Measurements from ENCODE around the gene MAPKAPK3. TPM values are rescaled to one million over a fixed set of nuclear protein-coding genes. Genes with fewer than 3 reads are reported as not detected.

The MAPKAPK3 gene
- total RNA-seq, 1 experiment from 2014 or later: 40.1 TPM

DNA sequence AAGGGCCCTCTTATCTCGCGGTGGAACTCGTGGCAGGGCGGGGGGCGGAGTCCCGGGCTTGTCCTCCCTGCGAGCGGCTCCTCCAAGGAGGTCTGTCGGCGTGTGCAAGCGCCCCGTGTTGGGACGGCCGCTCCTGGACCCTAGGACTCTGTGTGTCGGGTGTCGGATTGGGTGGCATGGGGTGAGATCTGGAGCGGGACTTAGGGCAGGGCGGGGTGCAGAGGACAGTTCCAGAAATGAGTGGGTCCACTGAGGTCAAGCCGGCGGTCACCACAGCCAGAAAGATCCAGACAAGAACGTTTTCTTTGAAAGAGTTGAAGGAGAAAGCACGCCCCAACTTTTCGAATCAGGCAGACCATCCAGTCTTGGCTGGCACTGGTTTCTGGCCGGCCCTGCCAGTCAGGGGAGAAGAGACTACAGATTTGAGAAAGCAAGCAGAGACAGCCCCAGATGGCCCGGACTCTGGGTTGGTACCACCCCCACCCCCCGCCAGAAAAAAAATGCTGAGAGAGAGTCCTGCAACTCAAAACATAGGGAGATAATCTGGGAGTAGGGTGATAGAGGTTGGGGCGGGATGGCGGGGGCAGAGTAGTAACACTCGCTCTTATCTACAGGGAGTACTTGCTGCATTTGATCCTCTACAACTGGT is 4.6 kb upstream of the MAPKAPK3 start:
- Histone ChIP-seq H3K27me3 (replicated peaks; ENCODE audit: control insufficient read depth, insufficient read depth, low read length) (no peaks in the 10 kb centered on the region), H3K4me1 (peaks cover 11% of the 10 kb centered on the region), H3K36me3 (ENCODE audit: control insufficient read depth, insufficient read depth, low read length) (no peaks in the 10 kb centered on the region), H3K9me3 (no peaks in the 10 kb centered on the region), H3K4me3 (ENCODE audit: low read depth, low read length) (peak overlapping the region; percentile 74)
- H3K27me3 Mint-ChIP-seq (ENCODE audit: insufficient read depth, unreplicated experiment): peaks cover 4% of the 10 kb centered on the region
- TF ChIP-seq, protein P1, sequence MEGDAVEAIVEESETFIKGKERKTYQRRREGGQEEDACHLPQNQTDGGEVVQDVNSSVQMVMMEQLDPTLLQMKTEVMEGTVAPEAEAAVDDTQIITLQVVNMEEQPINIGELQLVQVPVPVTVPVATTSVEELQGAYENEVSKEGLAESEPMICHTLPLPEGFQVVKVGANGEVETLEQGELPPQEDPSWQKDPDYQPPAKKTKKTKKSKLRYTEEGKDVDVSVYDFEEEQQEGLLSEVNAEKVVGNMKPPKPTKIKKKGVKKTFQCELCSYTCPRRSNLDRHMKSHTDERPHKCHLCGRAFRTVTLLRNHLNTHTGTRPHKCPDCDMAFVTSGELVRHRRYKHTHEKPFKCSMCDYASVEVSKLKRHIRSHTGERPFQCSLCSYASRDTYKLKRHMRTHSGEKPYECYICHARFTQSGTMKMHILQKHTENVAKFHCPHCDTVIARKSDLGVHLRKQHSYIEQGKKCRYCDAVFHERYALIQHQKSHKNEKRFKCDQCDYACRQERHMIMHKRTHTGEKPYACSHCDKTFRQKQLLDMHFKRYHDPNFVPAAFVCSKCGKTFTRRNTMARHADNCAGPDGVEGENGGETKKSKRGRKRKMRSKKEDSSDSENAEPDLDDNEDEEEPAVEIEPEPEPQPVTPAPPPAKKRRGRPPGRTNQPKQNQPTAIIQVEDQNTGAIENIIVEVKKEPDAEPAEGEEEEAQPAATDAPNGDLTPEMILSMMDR (IDR thresholded peaks at IDR 0.05; ENCODE audit: insufficient read depth in 1 of 2, low read depth in 1 of 2, low read length in 1 of 2, severe bottlenecking in 1 of 2, unreplicated experiment in 1 of 2): no peak
- BruUV-seq (replicated peaks): no TSS peak
- POLR2A ChIA-PET: interaction anchor here (1.0 to 1.6 kb wide), 3 partner anchors 11 to 275 kb away, joined by 5 to 21 read pairs (median 14); partner anchors contain the start of gene HEMK1
- H3K4me3 Mint-ChIP-seq (ENCODE audit: unreplicated experiment): peak overlapping the region; percentile 83
- CTCF ChIA-PET: interaction anchor here (0.6 to 2.1 kb wide), 12 partner anchors 10 to 887 kb away, joined by 3 to 27 read pairs (median 6); partner anchors contain the start of genes DCAF1 and HEMK1
- DNase-seq: no peak
- H3K27ac Mint-ChIP-seq (ENCODE audit: unreplicated experiment): peak overlapping the region; percentile 81
- intact Hi-C loops (cut with micrococcal nuclease; ENCODE audit: unreplicated experiment): loop anchor here (5.0 kb wide), 1 partner anchor 260 kb away; the partner anchor contains the start of genes CYB561D2 and NPRL2
- peaks cover 23% of the 10 kb centered on the region for H3K4me1 Mint-ChIP-seq (ENCODE audit: low read depth, unreplicated experiment)
- H3K9me3 Mint-ChIP-seq (ENCODE audit: unreplicated experiment): no peaks in the 10 kb centered on the region
- H3K36me3 Mint-ChIP-seq (ENCODE audit: insufficient read depth, unreplicated experiment): peaks cover 23% of the 10 kb centered on the region

DNA sequence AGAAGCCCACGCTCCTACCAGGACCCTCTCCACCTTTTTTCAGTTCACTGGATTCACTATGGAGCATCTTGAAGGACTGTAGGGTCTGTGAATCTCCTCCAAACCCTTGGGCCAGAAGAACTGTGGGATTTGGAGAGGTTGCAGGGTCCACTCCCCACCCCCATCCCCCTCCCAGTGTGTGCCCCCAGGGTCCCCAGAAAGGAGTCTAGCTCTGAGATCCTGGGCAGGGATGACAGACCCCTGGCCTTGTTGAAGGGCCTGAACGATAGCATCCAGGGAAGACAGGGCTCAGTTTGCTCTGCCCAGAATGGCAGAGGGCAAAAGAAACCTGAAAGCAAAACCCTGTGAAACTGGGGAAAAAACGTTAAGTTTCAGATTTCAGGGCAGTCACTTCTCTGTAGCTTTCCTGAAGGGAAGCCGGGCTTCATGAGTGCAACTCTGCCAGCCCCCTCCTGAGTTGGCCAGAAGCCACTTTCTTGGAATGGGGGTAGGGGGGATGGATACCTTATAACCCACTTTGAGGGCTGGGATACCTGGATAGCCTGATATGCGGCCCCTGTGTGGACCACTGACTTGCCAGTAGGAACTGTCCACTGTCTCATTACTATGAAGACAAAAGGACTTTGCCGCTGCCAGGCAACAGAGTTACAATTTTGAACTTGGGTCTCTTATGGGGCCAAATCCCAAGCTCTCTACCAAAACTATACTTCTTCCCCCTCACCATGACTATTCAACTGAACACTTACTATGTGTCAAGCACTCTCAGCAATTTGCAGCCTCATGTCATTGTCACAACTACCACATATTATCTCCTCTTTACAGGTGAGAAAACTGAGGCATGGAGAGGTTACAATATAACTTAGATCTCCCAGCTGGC is 3.7 kb upstream of the MAPKAPK3 start:
- Histone ChIP-seq H3K36me3 (ENCODE audit: control insufficient read depth, insufficient read depth, low read length) (no peaks in the 10 kb centered on the region), H3K9me3 (no peaks in the 10 kb centered on the region), H3K27me3 (replicated peaks; ENCODE audit: control insufficient read depth, insufficient read depth, low read length) (no peaks in the 10 kb centered on the region), H3K4me1 (peaks cover 11% of the 10 kb centered on the region), H3K4me3 (ENCODE audit: low read depth, low read length) (no peak overlapping the region)
- peaks cover 23% of the 10 kb centered on the region for H3K4me1 Mint-ChIP-seq (ENCODE audit: low read depth, unreplicated experiment)
- intact Hi-C loops (cut with micrococcal nuclease; ENCODE audit: unreplicated experiment): loop anchor here (5.0 kb wide), 1 partner anchor 261 kb away; the partner anchor contains the start of genes CYB561D2 and NPRL2
- TF ChIP-seq, protein P1 (IDR thresholded peaks at IDR 0.05; ENCODE audit: insufficient read depth in 1 of 2, low read depth in 1 of 2, low read length in 1 of 2, severe bottlenecking in 1 of 2, unreplicated experiment in 1 of 2): no peak
- H3K27ac Mint-ChIP-seq (ENCODE audit: unreplicated experiment): peak overlapping the region; percentile 81
- DNase-seq: no peak
- H3K36me3 Mint-ChIP-seq (ENCODE audit: insufficient read depth, unreplicated experiment): peaks cover 23% of the 10 kb centered on the region
- no TSS peak for BruUV-seq (replicated peaks)
- H3K4me3 Mint-ChIP-seq (ENCODE audit: unreplicated experiment): peak overlapping the region; percentile 83
- POLR2A ChIA-PET: no interaction called here
- no peaks in the 10 kb centered on the region for H3K9me3 Mint-ChIP-seq (ENCODE audit: unreplicated experiment)
- H3K27me3 Mint-ChIP-seq (ENCODE audit: insufficient read depth, unreplicated experiment): peaks cover 4% of the 10 kb centered on the region
- CTCF ChIA-PET: interaction anchor here (0.6 to 2.1 kb wide), 6 partner anchors 11 to 71 kb away, joined by 3 to 19 read pairs (median 3); partner anchors contain the start of gene HEMK1

DNA sequence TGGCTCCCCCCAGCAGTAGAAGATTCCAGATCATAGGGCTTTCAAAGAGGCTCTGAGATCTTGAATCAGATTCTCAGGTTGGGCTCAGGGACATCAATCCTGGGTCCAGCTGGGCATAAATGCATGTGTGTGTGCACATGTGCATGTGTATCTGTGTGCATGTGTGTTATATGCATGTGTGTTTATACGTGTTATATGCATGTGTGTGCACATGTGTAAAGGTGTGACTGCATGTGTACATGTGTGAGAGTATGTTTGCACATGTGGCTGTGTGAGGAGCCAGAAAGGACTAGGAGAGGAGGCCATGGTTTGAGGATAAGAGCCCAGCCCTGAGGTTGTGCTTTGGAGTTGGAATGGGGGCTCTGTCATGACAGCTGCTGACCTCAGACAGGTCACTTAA is 1.8 kb upstream of the MAPKAPK3 start:
- TF ChIP-seq, protein P1 (IDR thresholded peaks at IDR 0.05; ENCODE audit: insufficient read depth in 1 of 2, low read depth in 1 of 2, low read length in 1 of 2, severe bottlenecking in 1 of 2, unreplicated experiment in 1 of 2): no peak
- POLR2A ChIA-PET: no interaction called here
- Mint-ChIP-seq H3K27me3 (ENCODE audit: insufficient read depth, unreplicated experiment) (peaks cover 4% of the 10 kb centered on the region), H3K36me3 (ENCODE audit: insufficient read depth, unreplicated experiment) (peaks cover 23% of the 10 kb centered on the region), H3K4me3 (ENCODE audit: unreplicated experiment) (no peak overlapping the region), H3K4me1 (ENCODE audit: low read depth, unreplicated experiment) (peaks cover 23% of the 10 kb centered on the region), H3K27ac (ENCODE audit: unreplicated experiment) (no peak overlapping the region), H3K9me3 (ENCODE audit: unreplicated experiment) (no peaks in the 10 kb centered on the region)
- no peaks in the 10 kb centered on the region for H3K27me3 ChIP-seq (replicated peaks; ENCODE audit: control insufficient read depth, insufficient read depth, low read length)
- DNase-seq: no peak
- CTCF ChIA-PET: interaction anchor here (2.2 kb wide), 1 partner anchor 38 kb away, joined by 91 read pairs; no protein-coding TSS in a partner anchor
- no peak overlapping the region for H3K4me3 ChIP-seq (ENCODE audit: low read depth, low read length)
- H3K4me1 ChIP-seq: peaks cover 11% of the 10 kb centered on the region
- no peaks in the 10 kb centered on the region for H3K36me3 ChIP-seq (ENCODE audit: control insufficient read depth, insufficient read depth, low read length)
- intact Hi-C loops (cut with micrococcal nuclease; ENCODE audit: unreplicated experiment): no loop called here
- H3K9me3 ChIP-seq: no peaks in the 10 kb centered on the region
- no TSS peak for BruUV-seq (replicated peaks)

Data from Caco-2 (cell line).